GM19395 (cell line): Measurements from ENCODE around the gene PTPRT.

Experiments
- ATAC-seq: cut with Tn5 transposase; IDR thresholded peaks from one replicate; pipeline ENCODE4 v1.9.1; 2021; ENCODE audit warnings: mild to moderate bottlenecking, moderate library complexity; ENCODE audit not compliant: unreplicated experiment

PTPRT gene

DNA sequence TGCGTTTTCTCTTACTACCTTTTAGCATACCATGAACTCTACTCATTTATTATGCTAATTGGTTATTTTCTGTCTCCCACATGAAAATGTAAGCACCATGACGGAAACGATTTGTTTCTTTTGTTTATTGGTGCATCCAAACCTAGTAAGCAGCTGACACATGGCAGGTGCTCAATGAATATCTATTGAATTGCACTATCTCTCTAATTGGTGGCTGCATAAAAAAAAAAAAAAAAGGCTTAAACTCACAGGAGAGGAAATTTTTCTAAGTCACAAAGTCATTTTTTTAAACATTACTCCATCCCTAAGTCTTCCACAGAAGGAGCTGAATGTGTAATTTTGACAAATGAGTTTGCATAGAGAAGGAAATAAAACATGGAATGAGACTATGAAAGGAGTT, 608.4 kb downstream of the PTPRT start:
- no peak for ATAC-seq

DNA sequence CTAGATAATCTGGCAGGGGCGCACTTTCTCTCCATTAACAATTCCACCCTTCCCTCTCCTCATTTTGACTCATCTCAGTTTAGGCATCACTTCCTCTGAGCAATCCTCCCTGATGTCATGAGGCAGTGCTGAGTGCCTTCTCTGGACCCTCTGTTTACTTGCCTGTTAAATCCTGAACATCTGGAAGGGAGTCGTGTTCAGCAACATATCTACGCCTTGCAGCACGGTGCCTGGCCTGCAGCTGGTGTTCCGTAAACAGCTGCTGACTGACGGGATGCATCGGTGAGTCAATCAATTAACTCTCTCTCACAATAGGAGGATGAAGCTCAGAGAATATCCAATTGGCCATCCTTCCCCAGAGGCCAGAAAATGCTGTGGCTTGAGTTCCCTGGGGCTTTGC, 613.5 kb downstream of the PTPRT start:
- no peak for ATAC-seq

DNA sequence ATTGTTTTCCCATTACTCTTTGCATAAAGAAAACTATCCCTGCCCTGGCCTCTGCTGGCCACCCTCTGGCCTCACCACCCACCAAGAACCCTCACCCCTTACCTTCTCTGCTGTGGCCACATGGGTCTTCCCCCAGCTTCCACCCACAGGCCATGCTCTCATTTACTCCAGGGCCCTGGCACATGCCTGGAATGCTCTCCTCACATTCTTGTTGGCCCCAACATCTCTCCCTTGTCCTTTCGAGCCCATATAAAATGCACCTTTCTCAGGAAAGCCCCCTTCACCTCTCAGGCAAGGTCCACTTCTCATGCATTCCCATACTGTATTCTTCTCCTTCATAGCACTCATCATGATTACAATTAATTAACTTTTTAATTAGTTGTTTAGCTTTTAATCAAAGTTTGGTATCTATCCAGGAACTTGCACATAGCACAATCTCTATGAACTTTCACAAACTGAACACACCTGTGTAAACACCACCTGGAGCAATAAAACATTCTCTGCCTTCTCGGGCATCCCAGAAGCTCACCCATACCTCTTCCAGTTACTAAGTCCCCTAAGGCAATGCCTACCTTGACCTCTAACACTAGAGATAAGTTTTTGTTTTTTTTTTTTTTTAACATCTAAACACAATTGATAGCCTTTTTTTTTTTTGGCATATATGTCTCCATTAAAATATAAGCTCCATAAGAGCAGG, 617.2 kb downstream of the PTPRT start:
- ATAC-seq = no peak

DNA sequence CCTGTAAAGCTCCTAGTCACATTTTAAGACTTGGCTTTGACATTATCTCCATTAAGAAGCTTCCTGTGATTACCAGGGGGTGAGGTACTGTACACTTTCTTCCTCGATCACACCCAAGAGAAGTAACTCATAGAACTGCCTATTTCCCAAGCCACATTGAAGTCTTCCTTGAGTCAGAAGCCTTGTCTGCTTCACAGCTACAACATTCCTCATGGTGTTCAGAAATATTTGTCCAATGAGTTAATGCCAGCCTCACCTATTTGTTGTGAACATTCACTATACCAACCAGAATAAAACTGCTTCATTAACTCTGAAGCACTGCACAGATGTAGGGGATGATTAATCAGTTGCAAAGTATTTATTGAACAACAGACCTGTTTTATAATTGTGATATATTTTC, 622.3 kb downstream of the PTPRT start:
- no peak for ATAC-seq

DNA sequence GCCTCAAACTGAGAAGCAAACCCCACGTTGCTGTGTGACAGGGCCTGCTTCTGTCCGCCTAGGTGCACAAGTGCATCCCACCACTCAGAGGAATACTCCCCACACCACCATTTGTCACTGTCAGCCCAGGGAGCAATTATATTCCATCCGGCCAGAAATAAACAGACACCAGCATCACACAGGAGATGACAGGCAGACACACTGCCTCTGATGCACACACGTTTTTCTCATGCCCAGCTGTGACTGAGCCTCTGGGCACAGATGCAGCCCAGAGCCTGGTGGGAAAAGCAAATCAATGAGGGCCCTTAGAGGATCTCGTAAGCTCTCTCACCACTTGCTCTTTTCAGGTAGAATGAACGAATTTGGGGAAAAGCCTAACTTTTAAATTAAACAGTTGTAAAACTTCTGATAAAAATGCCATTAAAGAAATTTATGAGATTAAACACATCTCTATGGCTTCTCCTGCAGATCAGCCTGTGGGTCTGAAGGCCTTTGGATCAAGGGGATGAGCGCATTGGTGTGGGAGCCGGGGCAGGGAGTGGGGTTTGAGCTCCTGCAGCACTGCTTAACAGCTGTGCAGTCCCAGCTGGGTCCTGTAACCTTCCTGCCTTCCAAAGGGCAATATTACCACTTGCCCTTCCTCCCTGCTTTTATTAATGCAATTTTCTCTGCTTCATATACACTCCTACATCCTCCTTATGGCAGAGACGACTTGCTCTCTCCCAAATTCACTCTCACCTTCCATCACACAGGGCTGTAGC, 624.3 kb downstream of the PTPRT start:
- ATAC-seq = no peak

DNA sequence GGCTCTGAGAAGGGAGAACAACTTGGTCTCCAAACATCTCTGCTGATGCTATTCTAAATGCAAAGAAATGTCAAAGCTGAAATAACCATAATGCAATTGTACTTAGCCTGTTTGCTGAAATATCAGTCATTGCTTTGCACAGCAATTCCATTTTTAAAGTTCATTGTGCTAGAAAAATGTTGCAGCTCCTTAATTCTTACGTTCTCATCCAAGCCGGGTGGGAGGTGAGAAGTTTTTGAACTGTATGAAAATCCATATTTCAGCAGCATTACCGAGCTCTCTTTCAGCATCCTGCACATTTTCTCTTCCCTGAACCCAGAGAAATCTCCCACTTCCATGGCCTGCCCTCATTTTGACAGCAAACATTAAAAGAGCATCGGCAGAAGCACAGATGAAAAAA, 630.0 kb downstream of the PTPRT start:
- no peak for ATAC-seq

DNA sequence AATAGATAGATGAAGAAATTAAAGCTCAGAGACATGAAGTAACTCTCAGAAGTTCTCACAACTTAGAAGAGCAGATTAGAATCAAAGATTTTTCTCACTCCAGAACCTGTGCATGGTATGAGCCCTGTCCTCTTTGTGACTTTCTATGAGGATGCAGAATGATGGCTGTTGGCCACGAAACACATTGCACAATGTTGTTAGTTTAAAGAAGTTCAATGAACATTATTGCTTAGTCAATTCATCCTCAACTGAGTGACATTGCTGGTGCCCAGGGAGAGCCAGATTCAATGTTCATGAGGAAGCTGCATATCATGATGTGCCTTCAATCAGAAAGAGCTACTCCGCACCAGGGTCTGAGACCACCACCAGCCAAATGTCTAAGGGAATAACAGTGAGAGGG, 633.1 kb downstream of the PTPRT start:
- no peak for ATAC-seq

DNA sequence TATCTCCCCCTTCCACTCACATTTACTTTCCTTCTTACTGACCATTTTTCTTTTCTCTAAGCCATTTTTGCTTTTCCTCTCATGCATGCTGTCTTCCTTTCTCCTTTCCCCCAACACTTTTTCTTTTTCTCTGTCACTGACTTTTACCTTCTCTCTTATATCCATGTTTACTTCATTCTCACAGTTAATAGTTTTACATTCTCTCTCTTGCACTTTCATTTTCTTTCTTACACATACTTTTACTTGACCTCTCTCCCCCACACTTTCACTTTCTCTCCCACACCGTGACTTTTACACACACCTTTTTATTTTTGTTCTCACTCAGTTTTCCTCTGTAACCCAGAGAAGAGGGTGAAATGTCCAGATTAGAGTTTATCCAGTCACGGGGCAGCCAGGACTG, 636.3 kb downstream of the PTPRT start:
- ATAC-seq = no peak

DNA sequence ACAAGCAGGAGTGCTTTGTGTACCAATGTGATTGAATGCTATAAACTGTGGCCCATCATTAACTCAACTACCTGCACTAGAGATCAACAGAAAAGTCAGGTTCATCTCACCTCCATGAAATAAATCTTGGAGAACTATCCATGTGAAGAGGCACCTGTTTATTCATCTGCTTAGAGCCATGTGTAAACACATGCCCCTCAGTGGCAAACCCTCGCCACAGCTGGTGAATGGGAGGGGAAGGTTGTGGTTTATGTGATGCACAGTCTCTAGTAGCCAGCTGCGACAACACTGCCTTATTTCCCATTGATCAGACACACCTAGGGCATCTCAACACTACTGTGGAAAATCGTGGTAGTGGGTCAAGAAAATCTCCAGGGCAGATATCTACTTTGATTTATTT, 640.2 kb downstream of the PTPRT start:
- no peak for ATAC-seq

DNA sequence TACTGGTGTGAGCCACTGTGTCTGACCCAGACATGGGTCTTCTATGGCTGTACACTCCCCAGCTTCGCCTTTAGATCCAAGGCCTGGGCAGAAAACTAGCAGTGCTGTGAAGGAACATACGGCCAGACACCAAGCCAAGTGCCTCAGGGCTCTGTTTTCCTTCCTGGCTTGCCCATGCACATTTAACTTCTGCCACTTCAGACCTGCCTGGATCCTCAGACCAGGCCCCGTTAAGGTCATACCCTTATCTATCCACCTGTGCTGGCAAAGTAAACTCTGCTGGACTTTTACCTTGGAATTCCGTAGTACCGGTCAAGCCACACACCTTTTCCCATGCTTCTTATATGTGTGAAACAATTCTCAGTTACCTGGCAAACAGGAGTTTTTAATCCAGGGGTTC, 644.8 kb downstream of the PTPRT start:
- no peak for ATAC-seq

DNA sequence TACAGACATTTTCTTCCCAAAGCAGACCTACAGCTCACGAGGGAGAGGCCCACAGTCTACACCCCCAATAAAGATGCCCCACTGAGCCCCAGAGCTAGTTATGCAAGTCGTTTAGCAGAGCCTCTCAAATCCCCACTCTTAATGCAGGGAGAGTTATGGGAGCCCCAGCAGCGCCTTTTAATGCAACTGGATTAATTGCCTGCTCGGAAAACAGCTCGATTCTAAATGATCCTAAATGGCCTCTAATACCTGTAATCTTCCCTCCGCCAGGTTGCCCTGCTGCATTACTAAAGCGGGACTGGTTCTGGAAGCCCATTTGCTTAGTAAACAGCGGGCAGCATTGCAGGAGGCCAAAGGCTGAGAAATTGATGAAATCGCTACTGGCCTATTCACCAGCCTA, 656.9 kb downstream of the PTPRT start:
- no peak for ATAC-seq

DNA sequence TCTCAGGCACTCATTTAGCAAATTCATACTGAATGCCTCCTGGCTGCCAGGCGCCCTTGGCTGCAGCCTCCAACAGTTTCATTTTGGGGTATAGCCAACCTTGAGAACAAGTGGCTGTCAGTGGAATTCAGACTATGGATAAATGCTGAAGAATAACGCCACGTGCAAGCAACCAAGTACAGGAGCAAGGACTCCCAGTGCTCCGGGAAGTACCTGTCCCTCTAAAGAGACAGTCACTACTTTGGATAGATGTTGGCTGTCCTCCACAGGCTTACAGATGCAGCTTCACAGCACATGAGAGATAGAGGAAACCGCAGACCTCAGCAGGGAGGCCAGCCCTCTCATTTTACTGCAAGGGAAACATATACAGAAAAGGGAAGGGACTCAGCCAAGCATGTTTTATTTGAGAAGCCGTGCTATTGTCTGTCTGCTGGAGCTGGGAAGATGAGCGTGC, 658.2 kb downstream of the PTPRT start:
- ATAC-seq = no peak

DNA sequence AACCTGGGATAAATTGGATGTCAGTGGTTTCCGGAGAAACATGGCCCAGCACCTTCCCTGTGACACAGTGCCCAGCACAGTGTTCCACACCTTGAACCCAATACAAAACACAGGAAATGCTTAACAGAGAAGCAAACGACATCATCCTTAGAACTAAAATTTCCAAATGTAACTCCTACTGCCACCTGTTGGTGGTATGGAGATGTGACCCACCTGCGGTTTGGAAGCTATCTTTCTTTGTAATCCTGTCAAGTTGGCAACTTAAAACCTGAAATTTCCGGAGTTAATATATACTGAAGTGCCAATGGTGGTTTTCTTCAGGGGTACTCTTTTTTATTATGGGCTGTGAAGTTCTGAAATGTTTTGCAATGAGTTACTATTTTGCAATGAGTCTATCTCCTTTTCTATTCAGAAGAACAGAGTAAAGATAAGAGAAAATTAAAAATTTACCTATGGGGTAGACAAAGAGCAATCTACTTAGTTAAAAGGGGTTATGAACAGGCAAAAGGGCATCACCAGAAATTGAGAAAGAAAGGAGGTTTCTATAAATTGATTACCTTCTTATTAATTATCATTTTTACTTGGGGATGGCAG, 658.8 kb downstream of the PTPRT start:
- ATAC-seq = no peak

DNA sequence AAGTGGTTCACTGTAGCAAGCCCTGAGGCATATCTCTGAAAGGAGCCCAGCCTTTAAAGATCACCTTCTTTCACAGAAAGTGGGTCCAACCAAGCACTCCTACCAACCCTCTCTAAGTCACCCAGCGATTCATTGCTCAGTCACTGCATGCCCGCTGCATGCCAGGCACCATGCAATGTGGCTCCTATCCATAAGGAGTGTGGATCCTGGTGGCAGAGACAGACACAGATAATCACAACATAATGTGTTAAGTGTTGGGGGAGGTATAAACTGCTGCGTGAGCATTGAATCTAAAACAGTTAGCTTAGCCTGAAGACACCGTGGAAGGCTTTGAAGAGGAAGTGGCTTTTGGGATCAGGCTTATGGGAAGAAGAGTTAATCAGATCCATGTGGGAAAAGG, 659.5 kb downstream of the PTPRT start:
- ATAC-seq = no peak

DNA sequence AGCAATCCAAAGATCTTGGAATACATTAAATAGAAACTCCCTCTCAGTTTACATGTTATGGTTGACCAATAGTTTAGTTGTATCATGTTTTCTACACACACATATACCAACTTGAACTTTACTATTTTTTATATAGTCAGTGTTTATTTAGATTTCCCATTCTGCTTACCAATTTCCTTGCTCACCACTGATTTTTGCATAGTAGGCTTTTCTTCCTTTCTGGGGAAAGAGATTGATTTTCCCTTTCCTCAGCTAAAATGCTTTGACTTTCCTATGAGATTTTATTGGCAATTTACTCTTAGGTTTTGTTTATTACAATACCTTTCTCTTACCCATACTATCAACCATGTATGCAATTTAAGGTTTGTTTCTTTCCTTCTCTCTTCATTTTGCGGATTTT, 665.6 kb downstream of the PTPRT start:
- ATAC-seq = no peak

DNA sequence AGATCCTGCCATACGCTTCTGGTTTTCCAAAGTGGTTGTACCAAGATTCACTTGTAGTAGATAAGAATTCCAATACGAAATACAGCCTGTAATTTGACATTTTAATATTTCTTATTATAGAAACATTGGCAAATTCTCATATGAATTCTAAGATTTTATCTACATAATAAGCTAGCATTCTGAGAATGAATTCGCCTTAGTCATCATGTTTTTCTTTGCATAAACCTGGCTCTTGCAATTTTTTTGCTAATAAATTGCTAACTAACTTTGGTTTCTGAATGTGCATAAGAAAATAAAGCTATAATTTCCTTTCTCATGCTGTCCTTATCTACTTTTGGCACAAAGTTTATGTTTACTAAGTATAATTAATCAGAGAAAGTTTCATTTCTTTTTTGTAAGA, 673.0 kb downstream of the PTPRT start:
- no peak for ATAC-seq

DNA sequence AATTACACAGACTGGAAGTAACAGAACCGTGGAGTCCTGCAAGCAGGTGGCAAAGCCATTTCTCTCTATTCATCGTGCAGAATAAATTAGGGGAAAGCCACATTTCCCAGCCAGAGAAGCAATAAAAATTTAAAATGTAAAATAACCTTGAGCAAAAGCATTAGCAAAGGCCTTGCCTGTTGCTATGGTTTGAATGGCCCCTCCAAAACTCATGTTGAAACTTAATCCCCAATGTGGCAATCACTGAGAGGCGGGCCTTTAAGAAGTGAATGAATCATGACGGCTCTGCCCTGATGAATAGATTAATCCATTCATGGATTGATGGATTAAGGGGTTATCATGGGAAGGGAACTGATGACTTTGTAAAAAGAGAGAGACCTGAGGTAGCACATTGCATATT, 679.0 kb downstream of the PTPRT start:
- ATAC-seq = no peak

DNA sequence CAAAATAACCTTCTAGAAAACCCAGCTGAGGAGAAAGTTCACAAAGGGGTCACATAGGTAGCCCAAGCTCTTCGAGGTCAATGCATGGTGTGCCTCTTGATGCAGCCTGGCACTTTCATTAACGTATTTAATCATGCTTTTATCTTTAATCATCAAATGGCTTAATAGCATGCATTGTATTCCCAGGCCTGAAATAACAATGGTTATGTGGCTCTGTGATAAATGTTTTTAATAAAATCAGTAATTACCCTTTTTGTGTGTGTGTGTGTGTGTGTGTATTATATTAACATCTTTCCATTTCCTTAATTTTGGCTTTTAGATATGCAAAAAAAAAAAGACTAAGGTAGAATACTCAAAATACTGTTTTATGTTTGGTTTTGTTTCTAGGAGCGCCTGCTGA, 681.8 kb downstream of the PTPRT start:
- no peak for ATAC-seq

DNA sequence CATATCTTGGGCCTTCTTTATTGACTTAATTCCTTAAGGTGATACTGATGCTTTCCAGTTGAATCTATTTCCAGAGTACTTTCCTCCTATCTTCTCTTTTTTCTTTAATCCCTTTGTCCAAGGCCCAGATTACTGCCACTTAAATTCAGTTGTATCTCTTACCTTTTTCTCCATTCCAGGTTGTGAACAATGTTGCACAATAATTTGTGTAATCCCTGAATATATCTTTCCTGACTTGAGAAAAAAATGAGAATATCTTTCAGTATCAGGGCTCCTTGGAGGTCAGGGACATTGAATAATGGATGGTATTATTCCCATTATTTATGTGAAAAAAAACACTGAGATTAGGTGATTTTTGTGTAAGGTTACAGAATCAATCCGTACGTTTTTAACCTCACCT, 683.3 kb downstream of the PTPRT start:
- ATAC-seq = no peak

DNA sequence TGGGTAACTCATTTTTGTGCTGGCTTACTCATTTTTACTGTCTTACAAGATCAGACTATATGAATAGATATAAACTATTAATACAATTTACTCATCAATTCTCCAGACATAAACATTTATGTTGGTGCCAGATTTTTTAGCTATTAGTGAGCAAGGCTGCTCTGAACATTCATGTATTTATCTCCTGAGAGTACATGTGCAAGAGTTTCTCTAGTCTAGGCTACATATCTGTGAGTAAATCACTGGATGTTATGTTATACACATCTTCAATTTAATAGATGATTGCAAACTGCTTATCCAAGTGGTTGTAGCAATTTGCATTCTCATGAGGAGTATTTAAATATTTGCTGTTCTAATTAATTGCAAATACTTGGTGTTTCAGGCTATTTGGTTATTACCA, 687.1 kb downstream of the PTPRT start:
- no peak for ATAC-seq

DNA sequence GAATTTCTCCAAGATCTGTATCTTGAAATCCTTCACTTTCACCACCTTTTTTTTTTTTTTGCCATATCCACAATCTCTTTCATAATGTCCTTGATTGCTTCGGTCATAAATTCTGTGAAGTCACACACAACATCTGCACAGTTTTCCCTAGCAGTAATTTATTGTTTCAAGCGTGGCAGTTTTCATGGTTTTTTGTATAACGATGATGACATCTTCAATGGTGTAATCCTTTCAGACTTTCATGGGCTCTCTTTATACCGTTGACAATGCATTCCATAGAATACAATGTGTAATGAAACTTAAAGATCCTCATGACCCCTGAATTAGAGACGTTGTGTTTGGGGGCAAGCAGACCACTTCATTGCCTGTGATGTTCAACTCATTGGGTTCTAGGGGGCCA, 693.1 kb downstream of the PTPRT start:
- ATAC-seq = no peak

DNA sequence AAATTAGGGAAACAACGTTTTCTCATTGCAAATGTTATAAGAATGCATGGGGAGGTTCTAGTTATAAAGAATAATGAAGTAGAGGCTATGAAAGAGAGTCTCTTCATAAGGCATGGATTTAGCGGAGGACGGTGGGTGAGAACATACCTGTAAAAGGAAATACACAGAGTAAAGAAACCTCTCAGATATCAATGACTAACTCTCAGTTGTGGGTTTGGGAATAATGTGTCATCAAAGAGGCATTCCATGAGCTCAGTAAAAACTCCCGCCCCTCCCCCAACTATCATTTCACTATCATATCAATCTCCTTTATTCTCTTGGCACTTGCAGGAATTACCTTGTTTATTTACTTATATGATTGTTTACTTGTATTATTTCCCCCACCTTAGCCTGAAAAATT, 695.4 kb downstream of the PTPRT start:
- no peak for ATAC-seq
